ENCODE data around the gene MARCHF3.
A peak's percentile ranks its signal among the peaks of the same experiment; 100 is the strongest.
"Not testable (repeated sequence)": the region's sequence is repeated elsewhere in the genome, so short reads cannot be mapped to it uniquely, and the experiment has no call there.

Gene MARCHF3

GRCh38 chr5:127030259-127031146, at the start of gene MARCHF3:
TSS of gene MARCHF3 (minus strand) at chr5:127030558. CDS start at chr5:126918171, 112,387 bp downstream.
- peak; percentile 86 to 89 for DNase-seq (ENCODE audit: low read depth in 2 of 2)

GRCh38 chr5:127079994-127080491, 49.7 kb upstream of the MARCHF3 start:
- no peak for DNase-seq (ENCODE audit: low read depth in 2 of 2)

GRCh38 chr5:127077366-127077765, 47.0 kb upstream of the MARCHF3 start:
- DNase-seq (ENCODE audit: low read depth in 2 of 2), result no peak

- no peak for DNase-seq (ENCODE audit: low read depth in 2 of 2)
These were observed 46.2 kb upstream of the MARCHF3 start for GRCh38 chr5:127076315-127077129.

- DNase-seq (ENCODE audit: low read depth in 2 of 2), result no peak
These were observed 44.1 kb upstream of the MARCHF3 start for GRCh38 chr5:127074466-127074865.

- DNase-seq (ENCODE audit: low read depth in 2 of 2), result peak; percentile 51 to 62
These were observed 42.8 kb upstream of the MARCHF3 start, which contains the start of gene C5orf63 for GRCh38 chr5:127072861-127073846. TSS of gene C5orf63 (minus strand) at chr5:127073502. CDS start at chr5:127058995, 14,507 bp downstream.

GRCh38 chr5:127070243-127070642, 39.9 kb upstream of the MARCHF3 start:
- DNase-seq (ENCODE audit: low read depth in 2 of 2), result no peak

GRCh38 chr5:127068493-127069214, 38.3 kb upstream of the MARCHF3 start:
- no peak for DNase-seq (ENCODE audit: low read depth in 2 of 2)

- DNase-seq (ENCODE audit: low read depth in 2 of 2), result no peak
These were observed 36.4 kb upstream of the MARCHF3 start for GRCh38 chr5:127066721-127067120.

GRCh38 chr5:127064253-127064840, 34.0 kb upstream of the MARCHF3 start:
- DNase-seq (ENCODE audit: low read depth in 2 of 2), result no peak

GRCh38 chr5:127063257-127063913, 33.0 kb upstream of the MARCHF3 start:
- no peak for DNase-seq (ENCODE audit: low read depth in 2 of 2)

- no peak for DNase-seq (ENCODE audit: low read depth in 2 of 2)
These were observed 31.6 kb upstream of the MARCHF3 start for GRCh38 chr5:127061956-127062355.

GRCh38 chr5:127061537-127061936, 31.2 kb upstream of the MARCHF3 start:
- no peak for DNase-seq (ENCODE audit: low read depth in 2 of 2)

- no peak for DNase-seq (ENCODE audit: low read depth in 2 of 2)
These were observed 30.2 kb upstream of the MARCHF3 start for GRCh38 chr5:127060470-127060985.

GRCh38 chr5:127056896-127057295, 26.5 kb upstream of the MARCHF3 start:
- no peak for DNase-seq (ENCODE audit: low read depth in 2 of 2)

GRCh38 chr5:127055880-127056653, 25.7 kb upstream of the MARCHF3 start:
- DNase-seq (ENCODE audit: low read depth in 2 of 2), result no peak

GRCh38 chr5:127053551-127053950, 23.2 kb upstream of the MARCHF3 start:
- not testable (repeated sequence) for DNase-seq (ENCODE audit: low read depth in 2 of 2)

- no peak for DNase-seq (ENCODE audit: low read depth in 2 of 2)
These were observed 22.7 kb upstream of the MARCHF3 start for GRCh38 chr5:127053049-127053448.

Measured in activated CD4-positive, alpha-beta T cell treated with anti-CD3 and anti-CD28 coated beads for 24 hours (primary cell).